GM21390 (cell line): ENCODE data around the gene TBX3.

Source experiments
- ATAC-seq: cut with Tn5 transposase; IDR thresholded peaks from one replicate; pipeline ENCODE4 v1.9.1; 2021; ENCODE audit not compliant: unreplicated experiment

The TBX3 gene

DNA sequence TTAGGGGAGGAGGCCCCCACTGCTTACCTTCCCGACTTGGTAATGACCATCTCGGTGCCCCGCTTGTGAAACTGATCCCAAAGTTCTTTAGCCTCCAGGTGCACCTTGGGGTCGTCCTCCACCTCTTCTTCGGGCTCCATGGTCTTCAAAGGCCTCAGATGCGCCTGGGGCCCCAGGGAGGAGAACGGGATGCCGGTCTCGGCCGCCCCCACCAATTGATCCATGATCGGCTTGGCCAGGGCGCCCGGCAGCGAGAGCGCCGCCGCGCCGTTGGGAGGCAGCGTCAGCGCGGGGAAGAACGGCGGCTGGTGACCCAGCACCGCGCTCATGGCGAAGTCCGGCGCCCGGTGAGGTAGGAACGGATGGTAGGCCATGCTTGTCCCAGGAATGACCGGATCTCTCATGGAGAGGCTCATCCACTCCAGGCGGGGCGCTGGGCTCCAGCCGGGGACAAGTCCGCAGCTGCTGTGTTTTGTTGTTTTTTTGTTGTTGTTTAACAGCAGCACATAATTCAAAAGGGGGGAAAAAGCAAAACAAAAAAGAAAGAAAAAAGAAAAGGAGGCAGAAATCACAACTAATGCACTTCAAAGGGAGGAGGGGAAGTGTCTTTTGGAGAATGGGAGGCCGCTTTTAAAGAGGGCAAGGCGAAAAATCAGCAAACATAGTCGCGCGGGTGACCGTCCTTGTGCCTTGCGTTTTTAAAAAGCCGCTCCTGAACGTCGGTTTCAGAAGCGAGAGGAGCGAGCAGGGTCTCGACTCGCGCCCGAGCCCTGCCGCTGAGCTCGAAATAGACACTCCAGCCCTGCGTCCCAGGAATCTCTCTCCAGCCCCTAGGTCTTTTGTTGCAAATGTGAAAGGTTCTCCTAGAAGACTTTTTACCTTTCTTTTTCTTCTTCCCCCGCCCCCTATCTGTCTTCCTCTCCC lies 928 bp downstream of the TBX3 start:
- ATAC-seq = no peak

DNA sequence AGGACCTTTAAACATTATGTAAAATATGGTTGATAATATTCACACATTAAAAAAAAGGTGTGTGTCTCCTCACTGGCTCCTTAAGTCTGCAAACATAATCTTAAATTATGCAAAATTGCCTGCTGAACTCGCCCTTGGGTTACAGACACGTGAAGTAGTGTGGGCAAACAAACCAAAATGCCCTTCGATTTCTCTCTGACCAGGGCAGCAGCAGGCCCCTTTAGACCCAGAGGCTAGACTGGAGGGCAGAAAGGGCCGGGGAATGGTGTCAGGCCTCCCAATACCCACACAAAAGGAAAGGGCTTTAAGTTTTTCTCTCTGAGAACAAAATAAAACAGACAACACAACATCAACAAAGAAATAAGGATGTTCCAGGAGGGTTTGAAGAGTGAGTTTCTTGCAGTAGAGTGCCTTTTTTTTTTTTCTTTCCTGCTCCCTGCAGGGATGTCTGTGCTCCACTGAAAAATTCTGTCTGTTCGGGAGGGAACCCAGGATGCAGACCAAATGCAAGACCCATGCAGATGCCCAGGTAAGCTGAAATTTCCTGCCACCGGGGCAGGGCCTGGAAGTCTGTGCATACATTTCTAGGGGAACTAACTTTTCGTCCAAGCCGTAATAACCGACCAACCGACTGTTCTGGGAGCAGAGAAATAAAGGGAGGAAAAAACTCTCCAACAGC lies 1.7 kb downstream of the TBX3 start:
- ATAC-seq = no peak

DNA sequence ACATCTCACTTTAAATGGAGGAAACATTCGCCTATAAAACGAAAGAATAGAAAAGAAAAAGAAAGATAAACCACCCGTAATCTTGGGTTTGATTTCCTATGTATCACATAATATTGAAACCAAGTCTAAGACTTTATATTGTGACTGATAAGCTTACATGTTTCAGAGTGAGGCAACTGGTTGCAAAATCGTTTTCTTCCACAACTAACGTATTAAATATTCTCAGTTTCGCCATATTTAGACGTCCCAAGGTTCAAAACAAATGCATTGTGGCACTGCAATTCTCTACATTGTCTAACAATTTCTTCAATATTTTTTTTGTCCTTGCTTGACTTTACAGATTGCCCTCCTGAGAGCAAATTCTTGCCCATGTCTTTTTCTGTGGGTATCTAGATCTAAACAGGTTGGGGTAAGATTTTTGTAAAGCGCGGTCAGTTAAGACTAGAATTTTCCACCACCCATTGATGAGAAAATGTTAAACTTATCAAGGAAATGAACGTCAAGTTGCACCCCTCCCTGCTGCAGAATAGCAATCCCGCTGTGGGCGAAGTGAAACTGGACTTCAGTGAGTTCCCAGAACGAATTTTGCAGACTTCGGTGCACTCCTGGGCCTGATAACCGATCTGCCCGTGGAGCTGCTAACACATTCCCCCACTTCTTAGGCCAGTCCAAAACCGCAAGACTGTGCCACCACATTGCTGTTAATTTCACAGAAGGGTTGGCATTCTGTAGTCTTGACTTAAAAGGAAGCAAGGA lies 2.7 kb downstream of the TBX3 start:
- no peak for ATAC-seq

DNA sequence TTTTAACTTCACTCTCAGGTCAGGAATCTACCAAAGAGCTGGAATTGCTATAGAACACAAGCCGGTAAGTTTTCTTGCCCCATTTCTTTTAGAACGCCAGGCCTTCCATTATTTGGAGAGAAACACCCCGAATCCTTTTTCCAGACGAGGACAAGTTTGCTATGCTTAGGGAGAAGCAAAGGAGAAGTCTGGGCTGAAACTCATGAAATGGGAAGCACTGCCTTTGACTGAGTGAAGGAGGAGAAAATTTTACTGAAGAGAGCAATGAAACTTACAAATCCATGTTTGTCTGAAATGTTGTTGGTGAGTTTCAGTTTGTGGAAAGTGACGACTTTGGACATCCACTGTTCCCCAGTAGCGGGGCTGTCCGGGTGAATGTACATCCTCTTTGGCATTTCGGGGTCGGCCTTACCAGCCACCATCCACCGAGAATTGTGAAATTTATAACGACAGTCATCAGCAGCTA lies 3.3 kb downstream of the TBX3 start:
- no peak for ATAC-seq

DNA sequence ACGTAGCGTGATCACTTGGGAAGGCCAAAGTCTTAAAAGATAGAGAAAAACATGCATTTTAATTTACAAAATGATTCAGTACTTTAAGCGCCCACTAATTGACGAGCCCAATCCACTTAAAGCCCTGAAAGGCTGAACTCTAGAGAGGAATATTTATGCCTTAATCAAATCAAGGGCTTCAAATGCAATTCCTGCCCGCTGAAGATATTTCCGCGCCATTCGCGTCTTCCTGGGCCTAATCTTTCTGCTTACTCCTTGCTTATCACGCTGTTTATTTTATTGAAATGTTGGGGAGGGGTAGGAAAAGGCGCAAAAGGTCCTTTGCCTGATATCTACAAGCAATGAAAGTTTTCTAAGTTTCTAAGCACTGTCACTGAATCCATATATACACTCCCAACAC lies 4.0 kb downstream of the TBX3 start:
- ATAC-seq = no peak

DNA sequence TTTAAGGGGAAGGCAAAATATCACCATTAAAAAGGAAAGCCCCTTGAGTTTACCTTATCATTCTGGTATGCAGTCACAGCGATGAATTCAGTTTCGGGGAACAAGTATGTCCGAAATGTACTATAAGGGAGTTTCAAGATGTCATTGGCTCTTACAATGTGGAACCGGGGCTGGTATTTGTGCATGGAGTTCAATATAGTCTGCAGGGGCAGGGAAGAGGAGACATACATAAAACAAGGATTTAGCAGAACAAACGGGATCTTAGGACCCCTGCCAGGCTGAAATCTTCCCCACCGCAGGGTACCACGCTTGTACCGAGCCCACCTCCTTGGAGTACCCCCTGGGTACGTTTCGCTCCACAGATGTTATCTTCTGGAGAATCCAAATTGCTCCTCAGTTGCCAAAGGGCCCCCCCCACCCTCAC lies 4.5 kb downstream of the TBX3 start:
- ATAC-seq = no peak

DNA sequence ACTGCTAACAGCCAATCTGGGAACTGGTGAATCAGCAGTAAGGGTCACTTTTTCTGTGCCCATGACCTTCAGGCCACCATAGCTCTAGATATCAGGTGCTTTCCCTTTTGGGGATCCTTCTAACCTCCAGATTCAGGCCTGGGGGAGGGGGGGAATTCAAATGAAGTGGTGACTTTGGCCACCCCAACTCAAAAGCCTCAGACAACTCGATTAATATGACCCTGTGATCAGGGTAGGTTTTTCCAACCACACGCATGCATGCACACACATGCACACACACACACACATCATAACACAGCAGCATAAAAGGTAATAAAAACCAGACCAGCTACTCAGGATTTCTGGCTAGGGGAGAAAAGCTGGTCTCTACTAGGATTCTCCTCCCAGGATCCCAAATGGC lies 5.3 kb downstream of the TBX3 start:
- no peak for ATAC-seq

DNA sequence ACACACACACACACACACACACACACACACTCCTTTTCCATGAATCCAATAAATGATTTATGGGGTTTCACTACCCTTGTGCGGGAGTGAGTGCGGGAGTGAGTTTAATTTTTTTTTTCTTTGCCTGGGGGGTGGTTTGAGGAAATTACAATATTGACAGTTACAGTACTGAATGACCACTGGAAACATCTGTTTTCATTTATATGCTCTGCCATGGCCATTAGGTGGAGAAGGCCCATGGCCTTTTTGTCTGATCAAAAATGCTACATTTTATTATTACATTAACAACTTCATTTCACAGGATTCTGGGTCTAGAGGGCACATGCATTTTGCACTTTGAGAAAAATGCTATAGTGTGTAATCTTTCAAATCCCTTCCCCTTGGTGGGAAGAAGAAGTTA lies 5.9 kb downstream of the TBX3 start:
- no peak for ATAC-seq

DNA sequence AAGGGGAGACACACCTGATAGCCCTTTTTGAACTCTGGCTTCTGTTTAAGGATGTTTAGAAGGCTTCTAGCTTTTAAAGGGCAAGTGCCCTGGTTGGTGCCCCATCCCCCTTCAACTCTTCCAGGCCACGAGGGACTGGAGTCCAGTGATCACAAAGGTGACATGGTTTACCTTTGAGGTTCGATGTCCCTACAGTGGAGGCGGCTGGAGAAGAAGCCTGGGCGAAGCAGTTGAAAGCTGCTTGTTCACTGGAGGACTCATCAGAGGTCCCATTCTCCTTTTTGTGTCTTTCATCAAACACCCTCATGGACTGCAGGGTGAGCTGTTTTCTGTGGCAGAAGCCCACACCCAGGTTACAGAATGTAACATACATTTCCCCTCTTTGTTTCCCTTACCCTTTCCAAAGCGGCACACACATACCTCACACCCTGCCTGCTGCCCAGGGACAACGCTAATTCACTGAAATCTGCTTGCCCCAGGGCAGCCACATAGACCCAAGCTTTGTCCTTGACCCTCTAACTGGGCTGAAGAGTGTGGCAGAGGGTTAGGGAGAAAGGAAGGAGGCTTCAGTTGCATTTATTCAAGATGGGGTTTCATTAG lies 7.7 kb downstream of the TBX3 start:
- no peak for ATAC-seq

DNA sequence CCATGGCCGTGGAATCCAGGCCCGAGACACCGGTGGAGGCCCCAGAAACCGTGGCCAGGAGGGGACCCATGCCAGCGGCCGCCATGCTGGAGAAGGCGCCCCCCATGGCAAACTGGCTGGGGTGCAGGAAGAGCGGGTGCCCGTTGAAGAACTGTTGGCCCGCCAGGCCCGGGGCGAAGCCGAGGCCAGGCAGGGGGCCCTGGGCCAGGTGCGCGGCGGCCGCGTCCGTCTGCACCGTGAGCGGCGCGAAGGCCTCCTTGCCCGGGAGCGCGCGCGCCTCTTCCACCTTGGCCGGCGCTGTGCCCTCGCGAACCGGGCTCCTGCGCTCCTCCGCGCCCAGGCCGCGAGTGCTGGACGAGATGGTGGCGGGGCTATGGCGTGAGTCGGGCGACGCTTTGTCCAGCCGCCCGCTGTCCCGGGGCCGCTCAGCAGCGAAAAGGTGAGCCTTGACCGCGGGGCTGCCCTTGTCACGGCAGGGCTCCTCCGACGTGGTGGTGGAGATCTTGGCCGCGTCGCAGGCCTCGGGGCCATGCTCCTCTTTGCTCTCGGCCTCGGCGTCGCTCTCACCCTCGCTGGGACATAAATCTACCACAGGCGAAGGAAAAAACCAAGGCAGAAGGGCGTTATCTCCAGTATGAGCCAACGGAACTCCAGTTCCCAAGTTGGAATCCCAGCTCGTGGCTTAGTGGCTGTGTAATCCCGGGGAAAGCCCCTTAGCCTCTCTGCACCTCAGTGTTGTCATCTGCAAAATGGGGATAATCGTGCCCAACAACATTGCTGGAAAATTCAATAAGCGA lies 9.5 kb downstream of the TBX3 start:
- ATAC-seq = no peak

DNA sequence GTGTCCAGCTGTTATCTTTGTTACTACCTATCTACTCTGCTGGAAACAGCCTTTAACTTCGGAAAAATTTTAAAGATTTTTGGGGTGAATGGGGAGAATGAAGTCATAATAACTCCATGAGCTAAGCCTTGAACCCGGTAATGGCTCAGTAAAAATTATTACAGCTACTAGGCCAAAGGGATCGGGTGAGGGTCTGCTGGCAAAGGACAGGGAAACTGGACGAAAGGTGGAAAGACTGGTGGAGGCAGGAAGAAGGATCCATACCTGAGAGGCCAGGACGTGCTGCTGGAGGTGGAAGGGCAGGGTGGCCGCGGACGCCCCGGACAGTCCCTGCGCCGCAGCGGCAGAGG lies 10.1 kb downstream of the TBX3 start:
- ATAC-seq = no peak

DNA sequence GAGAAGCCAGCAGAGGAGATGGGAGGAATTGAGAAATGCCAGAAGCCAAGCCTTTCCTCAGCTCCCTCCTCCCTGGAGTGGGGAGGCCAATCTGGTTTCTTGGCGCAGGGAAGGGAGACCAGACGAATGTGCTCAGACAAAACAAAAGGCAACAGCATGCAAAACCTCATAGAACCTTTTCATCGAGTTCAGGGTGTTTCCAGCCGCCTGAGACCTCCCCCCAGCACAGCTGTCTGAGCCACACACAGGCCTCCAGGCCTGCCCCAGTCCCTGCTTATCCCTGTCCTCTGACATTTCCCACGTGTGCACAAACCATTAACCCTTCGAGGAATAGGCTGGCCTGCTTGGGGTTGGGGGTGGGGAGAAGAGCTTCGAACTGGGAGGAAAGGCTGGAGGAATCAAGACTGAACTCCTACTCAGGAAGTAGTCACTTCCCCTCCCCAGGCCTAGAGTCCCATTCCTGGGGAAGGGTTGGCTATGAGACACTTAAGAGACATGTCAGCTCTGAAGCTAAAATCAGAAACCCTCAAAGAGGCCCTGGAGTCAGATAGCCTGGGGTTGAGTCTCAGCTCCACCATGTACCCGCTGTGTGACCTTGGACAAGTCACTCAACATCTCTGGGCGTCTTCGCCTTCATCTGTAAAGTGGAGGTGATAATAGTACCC lies 10.7 kb downstream of the TBX3 start:
- ATAC-seq = no peak

DNA sequence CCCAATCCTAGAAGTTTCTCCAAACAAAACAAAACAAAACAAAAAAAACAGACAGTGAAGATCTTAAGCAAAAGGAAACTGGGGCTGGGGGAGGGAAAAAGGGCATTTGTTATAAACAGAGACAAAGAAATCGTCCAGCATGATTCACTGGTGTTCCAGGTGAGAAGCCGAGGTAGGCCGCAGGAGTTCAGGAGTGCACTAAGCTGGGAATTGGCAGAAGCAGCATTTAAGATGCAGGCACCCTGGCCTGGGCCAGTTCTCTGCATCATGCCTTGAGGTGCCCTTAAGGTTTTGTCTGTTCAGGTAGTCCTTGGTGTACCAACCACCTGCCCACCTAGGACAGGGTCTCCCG lies 11.2 kb downstream of the TBX3 start:
- ATAC-seq = no peak

DNA sequence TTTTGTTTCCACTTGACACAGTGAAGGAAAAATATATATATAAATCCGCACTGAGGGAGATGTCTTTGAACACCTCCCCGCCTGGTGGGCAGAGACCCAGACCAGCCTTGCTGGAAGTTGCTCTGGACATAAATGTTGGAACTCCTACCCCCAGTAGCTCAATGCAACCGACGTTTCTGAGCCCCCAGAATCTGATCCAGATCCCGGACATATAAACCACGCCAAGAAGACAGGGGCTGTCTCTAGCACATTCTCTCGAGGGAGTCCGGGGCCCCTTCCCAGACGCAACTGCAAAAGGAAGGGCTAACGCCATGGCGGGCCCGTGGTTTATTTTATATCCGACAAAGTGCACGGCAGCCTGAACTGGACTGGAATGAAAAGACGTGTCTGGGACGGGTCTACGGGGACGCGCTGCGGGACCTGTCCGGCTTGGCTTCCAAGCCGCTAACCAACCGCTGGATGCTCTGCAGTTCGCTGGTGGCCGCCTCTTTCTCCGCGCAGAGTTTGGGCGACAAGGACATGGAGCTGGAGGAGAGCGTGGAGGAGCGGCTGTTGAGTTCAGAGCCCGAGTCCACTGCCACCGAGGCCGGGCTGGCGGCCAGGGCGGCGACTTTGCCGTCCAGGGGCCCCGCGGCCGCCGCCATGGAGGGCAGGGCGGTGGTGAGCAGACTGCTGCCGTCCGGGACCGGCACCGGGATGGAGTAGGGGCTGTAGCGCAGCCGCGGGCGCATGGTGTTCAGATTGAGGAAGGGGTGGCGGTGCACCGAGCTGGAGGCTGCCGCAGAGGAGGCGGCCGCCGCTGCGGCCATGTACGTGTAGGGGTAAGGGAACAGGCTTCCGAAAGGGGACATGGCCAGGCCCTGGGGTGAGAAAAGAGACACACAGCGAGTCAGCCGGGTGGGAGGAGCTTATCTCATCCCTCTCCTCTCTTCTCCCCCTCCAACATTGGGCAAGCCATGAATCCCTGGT lies 12.2 kb downstream of the TBX3 start:
- no peak for ATAC-seq

DNA sequence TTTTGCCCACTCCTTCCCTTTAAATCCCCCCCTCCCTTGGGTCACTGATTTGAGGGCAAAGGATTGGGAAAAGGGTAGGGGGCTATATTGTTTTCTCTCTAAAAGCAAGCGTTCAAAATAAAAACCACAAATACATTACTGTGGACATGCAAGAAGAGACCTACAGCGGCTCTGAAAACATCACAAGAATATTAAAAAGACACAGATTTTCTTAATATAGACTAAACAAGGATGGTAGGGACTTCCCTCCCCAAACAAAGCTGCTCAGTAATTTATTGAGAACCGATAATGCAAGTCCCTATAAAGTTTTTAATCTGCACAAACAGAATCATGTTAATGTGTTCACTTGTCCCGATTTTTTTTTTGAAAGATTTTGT lies 12.9 kb downstream of the TBX3 start:
- ATAC-seq = no peak

DNA sequence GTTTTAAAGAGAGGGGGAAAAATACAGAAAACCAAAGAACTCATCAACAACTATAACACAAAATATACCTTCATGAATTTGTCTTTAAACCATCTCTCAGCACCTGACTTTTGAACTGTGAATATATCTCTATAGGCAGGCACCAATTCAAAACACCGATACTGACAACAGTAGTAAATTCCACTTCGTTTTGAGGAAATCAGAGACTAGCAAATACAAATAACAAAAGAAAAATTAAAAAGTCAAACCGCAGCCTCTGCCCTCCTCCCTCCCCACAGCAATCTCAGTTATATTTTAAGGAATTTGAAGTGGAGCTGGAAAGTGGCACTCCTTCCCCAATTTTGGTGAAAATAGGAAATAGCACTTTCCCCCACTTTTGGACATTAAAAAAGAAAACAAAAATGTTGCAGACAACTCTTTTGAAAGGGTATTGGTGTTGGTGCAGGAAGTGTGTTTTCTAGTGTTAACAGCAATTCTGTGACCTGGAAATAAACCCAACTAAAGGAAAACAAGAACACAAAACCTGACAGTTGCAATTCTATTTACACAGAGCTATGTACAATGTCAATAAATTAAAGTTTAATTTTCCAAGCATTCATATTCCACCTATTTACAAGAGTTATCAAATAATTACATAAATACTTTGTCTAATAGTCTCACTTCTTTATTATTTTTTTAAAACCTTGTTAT lies 13.5 kb downstream of the TBX3 start:
- ATAC-seq = no peak

DNA sequence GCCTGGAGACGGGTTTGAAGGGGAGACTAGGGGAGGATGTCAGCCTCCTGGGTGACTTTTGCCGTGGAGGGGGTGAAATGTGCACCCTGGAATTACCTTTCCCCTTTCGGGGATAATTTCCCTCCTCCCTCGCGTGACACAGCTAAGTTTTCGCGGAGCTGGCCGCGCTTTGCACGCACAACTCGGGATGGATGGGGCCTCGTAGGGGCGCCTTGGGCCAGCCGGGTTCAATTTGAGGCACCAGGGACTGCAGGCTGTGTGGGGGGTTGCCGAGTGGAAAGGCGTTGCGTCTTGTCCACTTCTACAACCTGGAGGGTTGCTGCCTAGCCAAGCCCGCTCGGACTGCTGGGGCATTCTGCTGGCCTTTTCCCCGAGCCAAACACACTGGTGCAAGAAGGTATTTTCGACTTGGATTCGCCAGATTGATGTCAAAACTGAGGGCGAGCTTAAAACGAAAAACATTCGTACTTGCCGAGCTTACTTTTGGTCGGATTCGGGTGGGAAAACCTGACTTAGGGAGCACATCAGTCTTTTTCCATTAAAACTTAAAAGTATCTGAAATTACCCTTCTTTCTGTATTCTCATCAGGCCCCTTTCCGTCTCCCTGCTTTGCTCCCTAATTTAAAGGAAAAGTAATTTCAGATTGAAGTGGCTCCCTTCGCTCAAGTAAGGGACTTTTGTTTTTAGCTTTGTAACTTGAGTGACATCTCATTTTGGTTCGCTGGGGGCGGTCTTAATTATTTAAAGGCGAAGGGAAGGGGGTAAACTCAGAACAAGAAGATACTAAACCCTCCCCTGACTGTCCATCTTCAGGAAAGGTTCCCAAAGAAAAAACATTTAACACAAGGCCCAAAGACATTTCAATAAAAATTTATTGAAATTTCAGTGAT lies 14.3 kb downstream of the TBX3 start:
- ATAC-seq = no peak
